ENCODE data around the gene VWA1. TPM values are rescaled to one million over a fixed set of nuclear protein-coding genes. Genes with fewer than 3 reads are reported as not detected.
"Not testable (repeated sequence)": the region's sequence is repeated elsewhere in the genome, so short reads cannot be mapped to it uniquely, and the experiment has no call there.

VWA1 gene
- total and polyA plus RNA-seq, 2 donors: 5.1 to 16.8 TPM

- H3K4me1 ChIP-seq (ENCODE audit: control insufficient read depth in 2 of 2, insufficient read depth in 2 of 2, low read length in 2 of 2); H3K36me3 ChIP-seq (ENCODE audit: control insufficient read depth in 2 of 2, insufficient read depth in 2 of 2, low read length in 1 of 2); H3K27ac ChIP-seq (ENCODE audit: low read depth in 1 of 2, low read length in 1 of 2); H3K27me3 ChIP-seq (ENCODE audit: control insufficient read depth in 2 of 2, insufficient read depth in 1 of 2, low read length in 1 of 2); H3K4me3 ChIP-seq (ENCODE audit: low read length in 2 of 2); H3K9me3 ChIP-seq (ENCODE audit: control insufficient read depth in 2 of 2, insufficient read depth in 1 of 2, low read length in 1 of 2); DNase-seq (ENCODE audit: low read depth in 6 of 9, low spot score in 9 of 9): not testable (repeated sequence)
- 97% methylated on average over 19 of the region's 19 CpGs for WGBS
Observed at GRCh38 chr1:1446631-1447030, 11.1 kb downstream of the VWA1 start.

GRCh38 chr1:1449099-1449739 lies 13.7 kb downstream of the VWA1 start, which contains the start of gene ATAD3C:
Gene ATAD3C, plus strand, starts transcription at chr1:1449689. Its CDS starts 995 bp downstream, at chr1:1450684.
- H3K4me1 ChIP-seq (ENCODE audit: control insufficient read depth in 2 of 2, insufficient read depth in 2 of 2, low read length in 2 of 2): no peaks in the 10 kb centered on the region
- 93% methylated on average over 6 of the region's 6 CpGs for WGBS
- no peak within 1 kb of the TSS for H3K27ac ChIP-seq (ENCODE audit: low read depth in 1 of 2, low read length in 1 of 2)
- no peak for DNase-seq (ENCODE audit: low read depth in 6 of 9, low spot score in 9 of 9)
- no peaks in the 10 kb centered on the region for H3K9me3 ChIP-seq (ENCODE audit: control insufficient read depth in 2 of 2, insufficient read depth in 1 of 2, low read length in 1 of 2)
- no peak within 1 kb of the TSS for H3K4me3 ChIP-seq (ENCODE audit: low read length in 2 of 2)
- H3K36me3 ChIP-seq (ENCODE audit: control insufficient read depth in 2 of 2, insufficient read depth in 2 of 2, low read length in 1 of 2): no peaks in the 10 kb centered on the region
- peaks cover 0 to 7% of the 10 kb centered on the region in 2 donors for H3K27me3 ChIP-seq (ENCODE audit: control insufficient read depth in 2 of 2, insufficient read depth in 1 of 2, low read length in 1 of 2)

GRCh38 chr1:1450616-1451015 lies 15.1 kb downstream of the VWA1 start:
- WGBS: 93% methylated on average over 22 of the region's 22 CpGs
- H3K36me3 ChIP-seq (ENCODE audit: control insufficient read depth in 2 of 2, insufficient read depth in 2 of 2, low read length in 1 of 2): not testable (repeated sequence)

GRCh38 chr1:1451696-1452364 lies 16.3 kb downstream of the VWA1 start:
- Histone ChIP-seq H3K27ac (ENCODE audit: low read depth in 1 of 2, low read length in 1 of 2) (no peak overlapping the region), H3K9me3 (ENCODE audit: control insufficient read depth in 2 of 2, insufficient read depth in 1 of 2, low read length in 1 of 2) (no peaks in the 10 kb centered on the region), H3K36me3 (ENCODE audit: control insufficient read depth in 2 of 2, insufficient read depth in 2 of 2, low read length in 1 of 2) (no peaks in the 10 kb centered on the region), H3K4me1 (ENCODE audit: control insufficient read depth in 2 of 2, insufficient read depth in 2 of 2, low read length in 2 of 2) (no peaks in the 10 kb centered on the region), H3K4me3 (ENCODE audit: low read length in 2 of 2) (no peak overlapping the region), H3K27me3 (ENCODE audit: control insufficient read depth in 2 of 2, insufficient read depth in 1 of 2, low read length in 1 of 2) (peaks cover 0 to 9% of the 10 kb centered on the region in 2 donors)
- DNase-seq (ENCODE audit: low read depth in 6 of 9, low spot score in 9 of 9): no peak
- 95% methylated on average over 26 of the region's 26 CpGs for WGBS

More at GRCh38 chr1:1450616-1451015, 15.1 kb downstream of the VWA1 start:
- not testable (repeated sequence) for H3K4me3 ChIP-seq (ENCODE audit: low read length in 2 of 2); H3K9me3 ChIP-seq (ENCODE audit: control insufficient read depth in 2 of 2, insufficient read depth in 1 of 2, low read length in 1 of 2); H3K4me1 ChIP-seq (ENCODE audit: control insufficient read depth in 2 of 2, insufficient read depth in 2 of 2, low read length in 2 of 2); H3K27me3 ChIP-seq (ENCODE audit: control insufficient read depth in 2 of 2, insufficient read depth in 1 of 2, low read length in 1 of 2); DNase-seq (ENCODE audit: low read depth in 6 of 9, low spot score in 9 of 9); H3K27ac ChIP-seq (ENCODE audit: low read depth in 1 of 2, low read length in 1 of 2)

GRCh38 chr1:1452365-1452739 lies 16.9 kb downstream of the VWA1 start:
- H3K4me1 ChIP-seq (ENCODE audit: control insufficient read depth in 2 of 2, insufficient read depth in 2 of 2, low read length in 2 of 2); H3K4me3 ChIP-seq (ENCODE audit: low read length in 2 of 2); H3K36me3 ChIP-seq (ENCODE audit: control insufficient read depth in 2 of 2, insufficient read depth in 2 of 2, low read length in 1 of 2); H3K27ac ChIP-seq (ENCODE audit: low read depth in 1 of 2, low read length in 1 of 2); H3K27me3 ChIP-seq (ENCODE audit: control insufficient read depth in 2 of 2, insufficient read depth in 1 of 2, low read length in 1 of 2); H3K9me3 ChIP-seq (ENCODE audit: control insufficient read depth in 2 of 2, insufficient read depth in 1 of 2, low read length in 1 of 2); DNase-seq (ENCODE audit: low read depth in 6 of 9, low spot score in 9 of 9): not testable (repeated sequence)
- 87% methylated on average over 8 of the region's 8 CpGs for WGBS

- Histone ChIP-seq H3K36me3 (ENCODE audit: control insufficient read depth in 2 of 2, insufficient read depth in 2 of 2, low read length in 1 of 2) (no peaks in the 10 kb centered on the region), H3K9me3 (ENCODE audit: control insufficient read depth in 2 of 2, insufficient read depth in 1 of 2, low read length in 1 of 2) (no peaks in the 10 kb centered on the region), H3K27ac (ENCODE audit: low read depth in 1 of 2, low read length in 1 of 2) (no peak overlapping the region), H3K4me1 (ENCODE audit: control insufficient read depth in 2 of 2, insufficient read depth in 2 of 2, low read length in 2 of 2) (no peaks in the 10 kb centered on the region), H3K4me3 (ENCODE audit: low read length in 2 of 2) (no peak overlapping the region), H3K27me3 (ENCODE audit: control insufficient read depth in 2 of 2, insufficient read depth in 1 of 2, low read length in 1 of 2) (peaks cover 0 to 9% of the 10 kb centered on the region in 2 donors)
- WGBS: 97% methylated on average over 16 of the region's 16 CpGs
- no peak for DNase-seq (ENCODE audit: low read depth in 6 of 9, low spot score in 9 of 9)
Observed at GRCh38 chr1:1452882-1453281, 17.4 kb downstream of the VWA1 start.

- not testable (repeated sequence) for H3K4me1 ChIP-seq (ENCODE audit: control insufficient read depth in 2 of 2, insufficient read depth in 2 of 2, low read length in 2 of 2); H3K4me3 ChIP-seq (ENCODE audit: low read length in 2 of 2); DNase-seq (ENCODE audit: low read depth in 6 of 9, low spot score in 9 of 9); H3K27me3 ChIP-seq (ENCODE audit: control insufficient read depth in 2 of 2, insufficient read depth in 1 of 2, low read length in 1 of 2); H3K36me3 ChIP-seq (ENCODE audit: control insufficient read depth in 2 of 2, insufficient read depth in 2 of 2, low read length in 1 of 2); H3K9me3 ChIP-seq (ENCODE audit: control insufficient read depth in 2 of 2, insufficient read depth in 1 of 2, low read length in 1 of 2); H3K27ac ChIP-seq (ENCODE audit: low read depth in 1 of 2, low read length in 1 of 2)
- 86% methylated on average over 36 of the region's 41 CpGs for WGBS
Observed at GRCh38 chr1:1454286-1455056, 19.0 kb downstream of the VWA1 start.

- Histone ChIP-seq H3K36me3 (ENCODE audit: control insufficient read depth in 2 of 2, insufficient read depth in 2 of 2, low read length in 1 of 2) (no peaks in the 10 kb centered on the region), H3K4me3 (ENCODE audit: low read length in 2 of 2) (no peak overlapping the region), H3K4me1 (ENCODE audit: control insufficient read depth in 2 of 2, insufficient read depth in 2 of 2, low read length in 2 of 2) (no peaks in the 10 kb centered on the region), H3K9me3 (ENCODE audit: control insufficient read depth in 2 of 2, insufficient read depth in 1 of 2, low read length in 1 of 2) (no peaks in the 10 kb centered on the region), H3K27ac (ENCODE audit: low read depth in 1 of 2, low read length in 1 of 2) (no peak overlapping the region), H3K27me3 (ENCODE audit: control insufficient read depth in 2 of 2, insufficient read depth in 1 of 2, low read length in 1 of 2) (peaks cover 0 to 15% of the 10 kb centered on the region in 2 donors)
- 88% methylated on average over 30 of the region's 30 CpGs for WGBS
- no peak for DNase-seq (ENCODE audit: low read depth in 6 of 9, low spot score in 9 of 9)
Observed at GRCh38 chr1:1455366-1455884, 19.9 kb downstream of the VWA1 start.

GRCh38 chr1:1455934-1456333 lies 20.4 kb downstream of the VWA1 start:
- not testable (repeated sequence) for H3K36me3 ChIP-seq (ENCODE audit: control insufficient read depth in 2 of 2, insufficient read depth in 2 of 2, low read length in 1 of 2); H3K4me1 ChIP-seq (ENCODE audit: control insufficient read depth in 2 of 2, insufficient read depth in 2 of 2, low read length in 2 of 2); DNase-seq (ENCODE audit: low read depth in 6 of 9, low spot score in 9 of 9); H3K4me3 ChIP-seq (ENCODE audit: low read length in 2 of 2); H3K27ac ChIP-seq (ENCODE audit: low read depth in 1 of 2, low read length in 1 of 2); H3K9me3 ChIP-seq (ENCODE audit: control insufficient read depth in 2 of 2, insufficient read depth in 1 of 2, low read length in 1 of 2)
- WGBS: 92% methylated on average over 1 of the region's 15 CpGs
- H3K27me3 ChIP-seq (ENCODE audit: control insufficient read depth in 2 of 2, insufficient read depth in 1 of 2, low read length in 1 of 2): peaks cover 0 to 20% of the 10 kb centered on the region in 2 donors
